Adipocyte (in vitro differentiated cells): Measurements from ENCODE around the gene MYOZ2.

Source experiments
- DNase-seq: peaks from one replicate; pipeline ENCODE4 v3.0.0-alpha.2; 2015; ENCODE audit warnings: low read depth
- H3K27me3 ChIP-seq: replicated peaks from 2 replicates; pipeline ENCODE4 v1.7.0; 2013; ENCODE audit warnings: mild to moderate bottlenecking, low read length, moderate library complexity; ENCODE audit not compliant: control insufficient read depth, insufficient read depth
- H3K36me3 ChIP-seq: 2 replicates; pipeline ENCODE4 v1.7.0; 2013; ENCODE audit warnings: low read length, mild to moderate bottlenecking, moderate library complexity; ENCODE audit not compliant: control insufficient read depth, insufficient read depth, severe bottlenecking
- H3K4me1 ChIP-seq: 2 replicates; pipeline ENCODE4 v1.7.0; 2013; ENCODE audit warnings: mild to moderate bottlenecking, low read length, moderate library complexity; ENCODE audit not compliant: control insufficient read depth, insufficient read depth
- H3K4me3 ChIP-seq: 2 replicates; pipeline ENCODE4 v1.7.0; 2013; ENCODE audit warnings: mild to moderate bottlenecking, low read length, moderate library complexity
- H3K9ac ChIP-seq: 2 replicates; pipeline ENCODE4 v1.7.0; 2013; ENCODE audit warnings: mild to moderate bottlenecking, low read length, moderate library complexity
- H3K9me3 ChIP-seq: 2 replicates; pipeline ENCODE4 v1.7.0; 2013; ENCODE audit warnings: mild to moderate bottlenecking, low read length, moderate library complexity; ENCODE audit not compliant: control insufficient read depth

MYOZ2 gene

GRCh38 chr4:119106036-119107000, 29.3 kb upstream of the MYOZ2 start:
- Histone ChIP-seq H3K4me3 (no peak overlapping the region), H3K36me3 (no peaks in the 10 kb centered on the region), H3K27me3 (no peaks in the 10 kb centered on the region), H3K9me3 (no peaks in the 10 kb centered on the region), H3K4me1 (peaks cover 37% of the 10 kb centered on the region), H3K9ac (no peak overlapping the region)
- DNase-seq, result no peak

GRCh38 chr4:119110121-119110520, 25.5 kb upstream of the MYOZ2 start:
- Histone ChIP-seq H3K9me3 (no peaks in the 10 kb centered on the region), H3K27me3 (no peaks in the 10 kb centered on the region), H3K4me3 (no peak overlapping the region), H3K4me1 (peaks cover 33% of the 10 kb centered on the region), H3K36me3 (no peaks in the 10 kb centered on the region), H3K9ac (no peak overlapping the region)
- DNase-seq, result no peak

- Histone ChIP-seq H3K36me3 (no peaks in the 10 kb centered on the region), H3K4me3 (no peak overlapping the region), H3K9ac (no peak overlapping the region), H3K4me1 (peaks cover 27% of the 10 kb centered on the region), H3K27me3 (no peaks in the 10 kb centered on the region), H3K9me3 (no peaks in the 10 kb centered on the region)
- DNase-seq, result no peak
Observed at GRCh38 chr4:119111296-119111695, 24.3 kb upstream of the MYOZ2 start.

DNA sequence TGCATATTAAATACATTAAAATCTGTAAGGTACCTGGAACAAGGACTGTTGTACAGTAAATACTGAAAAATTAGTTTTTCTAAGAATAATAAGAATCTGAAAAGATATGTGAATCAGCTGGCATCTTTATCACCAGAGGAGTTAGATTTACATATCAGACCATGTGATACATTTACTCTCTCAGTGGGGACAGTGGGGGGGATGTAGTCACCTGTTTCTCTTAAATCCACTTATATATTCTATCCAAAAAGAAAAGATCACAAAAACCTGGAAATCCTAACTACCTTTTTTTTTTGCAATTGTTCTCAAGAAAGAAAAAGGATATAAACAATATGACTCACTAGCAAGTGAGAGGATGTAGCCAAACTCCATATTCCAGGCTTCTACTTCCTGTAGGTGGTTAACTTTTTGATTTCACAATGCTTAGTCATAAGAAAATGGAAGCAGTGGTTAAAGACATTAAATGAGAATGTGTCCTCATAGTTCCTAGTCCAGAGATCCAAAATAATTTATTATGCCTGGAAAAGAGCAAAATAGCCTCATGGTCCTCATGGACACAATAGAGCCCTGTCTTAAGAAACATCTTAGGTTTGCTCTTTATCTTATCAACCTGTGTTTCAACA, 22.5 kb upstream of the MYOZ2 start:
- Histone ChIP-seq H3K4me3 (peak overlapping the region; percentile 50), H3K36me3 (no peaks in the 10 kb centered on the region), H3K27me3 (no peaks in the 10 kb centered on the region), H3K4me1 (peaks cover 41% of the 10 kb centered on the region), H3K9ac (peak overlapping the region; percentile 46), H3K9me3 (no peaks in the 10 kb centered on the region)
- DNase-seq, result peak; percentile 87

- Histone ChIP-seq H3K9ac (peak overlapping the region; percentile 77), H3K4me1 (peaks cover 46% of the 10 kb centered on the region), H3K36me3 (no peaks in the 10 kb centered on the region), H3K27me3 (no peaks in the 10 kb centered on the region), H3K9me3 (no peaks in the 10 kb centered on the region), H3K4me3 (no peak overlapping the region)
- no peak for DNase-seq
Observed at GRCh38 chr4:119116021-119116420, 19.6 kb upstream of the MYOZ2 start.

GRCh38 chr4:119116925-119117900, 18.4 kb upstream of the MYOZ2 start:
- no peaks in the 10 kb centered on the region for H3K27me3 ChIP-seq
- peak; percentile 62 for DNase-seq
- H3K4me3 ChIP-seq, result peak overlapping the region; percentile 66
- peaks cover 46% of the 10 kb centered on the region for H3K4me1 ChIP-seq
- peak overlapping the region; percentile 77 for H3K9ac ChIP-seq
- no peaks in the 10 kb centered on the region for H3K9me3 ChIP-seq
- no peaks in the 10 kb centered on the region for H3K36me3 ChIP-seq

DNA sequence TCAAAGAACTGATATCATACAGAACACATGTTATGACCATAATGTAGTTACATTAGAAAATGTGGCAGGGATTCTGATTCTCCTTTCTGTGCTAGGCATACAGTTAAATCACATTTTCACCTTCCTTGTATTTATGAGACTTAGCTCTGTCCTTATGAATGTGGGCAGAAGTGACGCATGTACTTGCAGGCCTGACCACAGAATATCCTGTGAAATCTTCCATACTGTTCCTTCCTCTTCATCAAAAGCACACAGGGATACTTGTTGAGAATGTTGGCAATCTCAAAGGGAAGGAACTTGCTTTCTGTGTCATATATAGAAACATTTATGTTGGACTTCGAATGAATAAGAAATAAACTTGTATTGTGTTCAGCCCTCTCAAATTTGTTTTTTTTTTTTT, 17.2 kb upstream of the MYOZ2 start:
- no peak for DNase-seq
- Histone ChIP-seq H3K4me1 (peaks cover 39% of the 10 kb centered on the region), H3K4me3 (no peak overlapping the region), H3K9me3 (no peaks in the 10 kb centered on the region), H3K9ac (peak overlapping the region; percentile 5), H3K27me3 (no peaks in the 10 kb centered on the region), H3K36me3 (no peaks in the 10 kb centered on the region)

GRCh38 chr4:119124352-119124751, 11.3 kb upstream of the MYOZ2 start:
- DNase-seq, result peak; percentile 77

GRCh38 chr4:119125931-119126330, 9.7 kb upstream of the MYOZ2 start:
- H3K36me3 ChIP-seq, result no peaks in the 10 kb centered on the region
- DNase-seq, result no peak
- no peaks in the 10 kb centered on the region for H3K9me3 ChIP-seq
- no peak overlapping the region for H3K4me3 ChIP-seq
- peak overlapping the region; percentile 47 for H3K9ac ChIP-seq
- no peaks in the 10 kb centered on the region for H3K27me3 ChIP-seq
- peaks cover 57% of the 10 kb centered on the region for H3K4me1 ChIP-seq

More at GRCh38 chr4:119124352-119124751, 11.3 kb upstream of the MYOZ2 start:
- no peak overlapping the region for H3K4me3 ChIP-seq
- H3K27me3 ChIP-seq, result no peaks in the 10 kb centered on the region
- H3K9ac ChIP-seq, result peak overlapping the region; percentile 65
- H3K36me3 ChIP-seq, result no peaks in the 10 kb centered on the region
- H3K9me3 ChIP-seq, result no peaks in the 10 kb centered on the region
- H3K4me1 ChIP-seq, result peaks cover 45% of the 10 kb centered on the region

DNA sequence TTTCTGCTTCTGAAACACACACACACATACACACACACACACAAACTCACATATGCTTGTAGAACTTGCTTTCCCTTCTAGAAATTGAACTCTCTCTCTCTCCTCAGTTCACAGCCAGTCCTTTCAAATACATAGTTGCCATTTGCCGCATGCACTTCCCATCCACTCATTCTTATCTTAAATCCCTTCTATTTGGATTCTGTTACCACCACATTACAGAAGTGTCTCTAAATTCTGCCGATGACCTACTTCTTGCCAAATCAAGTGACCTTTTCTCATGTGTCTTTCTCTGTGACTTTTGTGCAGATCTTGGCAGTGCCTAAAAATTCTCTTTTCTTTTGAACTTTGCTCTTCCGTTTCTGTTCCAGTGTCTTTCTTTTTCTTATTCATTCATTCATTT, 7.5 kb upstream of the MYOZ2 start:
- H3K36me3 ChIP-seq, result no peaks in the 10 kb centered on the region
- peak overlapping the region; percentile 5 for H3K4me3 ChIP-seq
- H3K27me3 ChIP-seq, result no peaks in the 10 kb centered on the region
- H3K9me3 ChIP-seq, result no peaks in the 10 kb centered on the region
- H3K9ac ChIP-seq, result no peak overlapping the region
- DNase-seq, result no peak
- H3K4me1 ChIP-seq, result peaks cover 78% of the 10 kb centered on the region
